ENCODE data around the gene EMP2.
"Not testable (repeated sequence)": the region's sequence is repeated elsewhere in the genome, so short reads cannot be mapped to it uniquely, and the experiment has no call there.

EMP2 gene

DNA sequence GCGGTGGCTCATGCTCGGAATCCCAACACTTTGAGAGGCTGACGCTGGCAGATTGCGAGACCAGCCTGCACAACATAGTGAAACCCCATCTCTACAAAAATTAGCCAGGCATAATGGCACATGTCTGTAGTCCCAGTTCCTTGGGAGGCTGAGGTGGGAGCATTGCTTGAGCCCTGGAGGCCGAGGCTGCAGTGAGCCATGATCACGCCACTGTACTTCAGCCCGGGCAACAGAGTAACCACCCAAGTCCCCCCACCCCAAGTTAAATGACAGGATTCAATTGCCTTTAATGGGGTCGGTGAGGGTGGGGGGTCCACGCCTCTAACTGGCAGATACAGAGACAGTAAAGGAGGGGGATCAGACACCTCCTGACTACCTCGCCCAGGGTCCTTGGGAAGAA lies 44.9 kb downstream of the EMP2 start (continued):
- TF ChIP-seq YY1 (tag by site-specific recombination; IDR thresholded peaks at IDR 0.05): no peak

- Histone ChIP-seq H3K9me3 (ENCODE audit: control insufficient read depth, insufficient read depth, low read depth, low read length) (no peaks in the 10 kb centered on the region), H3K27ac (ENCODE audit: extremely low read depth, low read depth, low read length) (no peak overlapping the region), H3K36me3 (ENCODE audit: control insufficient read depth in 2 of 2, insufficient read depth in 1 of 2, low read length in 2 of 2) (peaks cover 0 to 45% of the 10 kb centered on the region in 2 experiments; a peak in 2 of 3 replicates), H3K4me1 (ENCODE audit: control insufficient read depth, insufficient read depth, low read length) (no peaks in the 10 kb centered on the region), H3K4me3 (ENCODE audit: low read depth, low read length) (no peak overlapping the region)
- no peak for TF ChIP-seq ZFP69B (tag by site-specific recombination; IDR thresholded peaks at IDR 0.05)
- no peak for TF ChIP-seq KLF10 (tag by site-specific recombination; IDR thresholded peaks at IDR 0.05)
- TF ChIP-seq YY2 (tag by site-specific recombination; IDR thresholded peaks at IDR 0.05): no peak
- CTCF ChIA-PET: interaction anchor here (0.7 to 4.2 kb wide), 2 partner anchors 13 to 231 kb away, joined by 4 to 17 read pairs; no protein-coding TSS in a partner anchor
- POLR2A ChIA-PET: no interaction called here
Observed at GRCh38 chr16:10534748-10535147, 45.6 kb downstream of the EMP2 start.

DNA sequence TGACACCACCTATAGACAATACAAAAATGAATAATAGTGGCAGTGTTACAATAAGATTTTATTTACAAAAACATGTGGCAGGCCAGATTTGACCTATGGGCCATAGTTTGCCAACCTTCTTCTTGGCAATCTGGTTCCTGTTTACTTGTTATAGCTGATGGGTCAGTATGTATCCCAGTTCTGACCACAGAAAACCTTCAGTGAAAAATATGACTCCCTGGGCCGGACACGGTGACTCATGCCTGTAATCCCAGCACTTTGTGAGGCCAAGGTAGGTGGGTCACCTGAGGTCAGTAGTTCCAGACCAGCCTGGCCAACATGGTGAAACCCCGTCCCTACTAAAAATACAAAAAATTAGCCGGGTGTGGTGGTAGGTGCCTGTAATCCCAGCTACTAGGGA lies 46.8 kb downstream of the EMP2 start:
- POLR2A ChIA-PET; H3K9me3 ChIP-seq (ENCODE audit: control insufficient read depth, insufficient read depth, low read depth, low read length): not testable (repeated sequence)
- CTCF ChIA-PET: interaction anchor here (4.2 kb wide), 1 partner anchor 12 kb away, joined by 17 read pairs; no protein-coding TSS in a partner anchor

GRCh38 chr16:10531582-10531981 lies 48.8 kb downstream of the EMP2 start:
- TF ChIP-seq ZNF24 (tag by site-specific recombination; IDR thresholded peaks at IDR 0.05) (peak; percentile 40; the same call in 1 of the 2 replicates), ZBTB1 (tag by site-specific recombination; IDR thresholded peaks at IDR 0.05) (no peak)
- H3K4me1 ChIP-seq (ENCODE audit: control insufficient read depth, insufficient read depth, low read length): no peaks in the 10 kb centered on the region
- no peak overlapping the region for H3K27ac ChIP-seq (ENCODE audit: extremely low read depth, low read depth, low read length)
- peaks cover 0 to 17% of the 10 kb centered on the region in 2 experiments; a peak in 2 of 3 replicates for H3K36me3 ChIP-seq (ENCODE audit: control insufficient read depth in 2 of 2, insufficient read depth in 1 of 2, low read length in 2 of 2)
- no peaks in the 10 kb centered on the region for H3K9me3 ChIP-seq (ENCODE audit: control insufficient read depth, insufficient read depth, low read depth, low read length)
- H3K4me3 ChIP-seq (ENCODE audit: low read depth, low read length): no peak overlapping the region
- ChIA-PET POLR2A (no interaction called here), CTCF (interaction anchor here (0.7 to 4.2 kb wide), 2 partner anchors 10 to 23 kb away, joined by 3 to 17 read pairs; no protein-coding TSS in a partner anchor)

More for the DNA sequence above, 46.8 kb downstream of the EMP2 start:
- H3K4me3 ChIP-seq (ENCODE audit: low read depth, low read length); H3K27ac ChIP-seq (ENCODE audit: extremely low read depth, low read depth, low read length); H3K4me1 ChIP-seq (ENCODE audit: control insufficient read depth, insufficient read depth, low read length): not testable (repeated sequence)
- peaks cover 0 to 37% of the 10 kb centered on the region in 2 experiments; a peak in 2 of 3 replicates for H3K36me3 ChIP-seq (ENCODE audit: control insufficient read depth in 2 of 2, insufficient read depth in 1 of 2, low read length in 2 of 2)

- Histone ChIP-seq H3K36me3 (ENCODE audit: control insufficient read depth in 2 of 2, insufficient read depth in 1 of 2, low read length in 2 of 2) (peaks cover 0 to 14% of the 10 kb centered on the region in 2 experiments; a peak in 2 of 3 replicates), H3K4me1 (ENCODE audit: control insufficient read depth, insufficient read depth, low read length) (no peaks in the 10 kb centered on the region), H3K9me3 (ENCODE audit: control insufficient read depth, insufficient read depth, low read depth, low read length) (no peaks in the 10 kb centered on the region), H3K4me3 (ENCODE audit: low read depth, low read length) (no peak overlapping the region), H3K27ac (ENCODE audit: extremely low read depth, low read depth, low read length) (no peak overlapping the region)
- ChIA-PET CTCF (interaction anchor here (4.2 kb wide), 1 partner anchor 9 kb away, joined by 17 read pairs; no protein-coding TSS in a partner anchor), POLR2A (no interaction called here)
- TF ChIP-seq ZNF311 (tag by site-specific recombination; IDR thresholded peaks at IDR 0.05; ENCODE audit: borderline replicate concordance) (no peak), ZXDB (tag by site-specific recombination; IDR thresholded peaks at IDR 0.05) (no peak), ZNF280C (tag by site-specific recombination; IDR thresholded peaks at IDR 0.05) (no peak), HOXA7 (CRISPR knock-in tag; IDR thresholded peaks at IDR 0.05; ENCODE audit: borderline replicate concordance) (no peak), ZNF664 (tag by site-specific recombination; IDR thresholded peaks at IDR 0.05) (no peak), ZBTB26 (tag by site-specific recombination; optimal IDR thresholded peaks at IDR 0.05) (no peak), ZFHX2 (tag by site-specific recombination; conservative IDR thresholded peaks at IDR 0.05) (no peak), WT1 (tag by site-specific recombination; IDR thresholded peaks at IDR 0.05) (no peak)
Observed at GRCh38 chr16:10530685-10531084, 49.7 kb downstream of the EMP2 start.
